ENCODE data around the gene PPP3CA.

DNA sequence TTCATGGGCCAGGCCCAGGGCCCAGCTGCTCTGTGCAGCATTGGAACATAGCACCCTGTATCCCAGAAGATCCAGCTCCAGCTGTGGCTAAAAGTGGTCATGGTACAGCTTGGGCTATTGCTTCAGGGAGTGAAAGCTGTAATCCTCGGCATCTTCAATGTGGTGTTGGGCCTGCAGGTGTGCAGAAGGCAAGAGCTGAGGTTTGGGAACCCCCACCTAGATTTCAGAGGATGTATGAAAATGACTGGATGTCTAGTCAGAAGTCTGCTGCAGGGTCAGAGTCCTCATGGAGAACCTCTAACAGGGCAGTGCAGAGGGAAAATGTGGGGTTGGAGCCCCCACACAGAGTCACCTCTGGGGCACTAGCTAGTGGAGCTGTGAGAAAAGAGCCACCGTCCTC, 341.7 kb downstream of the PPP3CA start:
- no peak for TF ChIP-seq CTCF (optimal IDR thresholded peaks at IDR 0.05 in 1 of 3, IDR thresholded peaks at IDR 0.05 in 1 of 3, conservative IDR thresholded peaks at IDR 0.05 in 1 of 3; ENCODE audit: extremely low read depth in 1 of 3, insufficient read depth in 2 of 3, low read length in 3 of 3)
- no peak for TF ChIP-seq EZH2 (IDR thresholded peaks at IDR 0.05; ENCODE audit: low read length)
